Aorta (tissue), 5 donors: ENCODE results near the gene KRT78. TPM values are rescaled to one million over a fixed set of nuclear protein-coding genes. Genes with fewer than 3 reads are reported as not detected.

ENCODE experiments used
- ATAC-seq: fragments of 200-7000 bp; cut with Tn5 transposase; one replicate; pipeline ENCODE4 v1.9.1; 2022; ENCODE audit warnings: moderate library complexity; ENCODE audit not compliant: low FRiP score
- DNase-seq, 2 donors: peaks; one replicate each; pipeline ENCODE4 v3.0.0-alpha.2; 2020
- H3K27ac ChIP-seq, 2 donors: one replicate each; pipeline ENCODE4 v1.5.1; 2013; ENCODE audit warnings: low read length in 2 of 2, mild to moderate bottlenecking in 2 of 2, moderate library complexity in 2 of 2, control low read depth in 1 of 2, inconsistent platforms in 1 of 2, low read depth in 1 of 2
- H3K27me3 ChIP-seq, 2 donors: one replicate each; pipeline ENCODE4 v1.6.1; 2013; ENCODE audit warnings: control low read depth in 1 of 2, low read length in 1 of 2, mild to moderate bottlenecking in 1 of 2, moderate library complexity in 1 of 2; ENCODE audit not compliant: insufficient read depth in 2 of 2, control insufficient read depth in 1 of 2
- H3K36me3 ChIP-seq, 2 donors: one replicate each; pipeline ENCODE4 v1.6.1; 2013; ENCODE audit warnings: control low read depth in 1 of 2, low read length in 1 of 2, mild to moderate bottlenecking in 1 of 2; ENCODE audit not compliant: insufficient read depth in 2 of 2, control insufficient read depth in 1 of 2
- H3K4me1 ChIP-seq, 2 donors: one replicate each; pipeline ENCODE4 v1.6.1; 2013; ENCODE audit warnings: low read length in 2 of 2, control low read depth in 1 of 2, mild to moderate bottlenecking in 1 of 2, moderate library complexity in 1 of 2; ENCODE audit not compliant: insufficient read depth in 2 of 2, control insufficient read depth in 1 of 2
- H3K4me3 ChIP-seq, 2 donors: one replicate each; pipeline ENCODE4 v1.5.1; 2013; ENCODE audit warnings: low read length in 2 of 2, control low read depth in 1 of 2, mild to moderate bottlenecking in 1 of 2
- H3K9me3 ChIP-seq: one replicate; pipeline ENCODE4 v1.6.1; 2013; ENCODE audit warnings: mild to moderate bottlenecking, low read length; ENCODE audit not compliant: control insufficient read depth
- WGBS, 2 donors: extraction: QIAGEN DNeasy Blood & Tissue Kit; methylation state at CpG; one replicate each; pipeline ENCODE4 v1.1.7; 2013; 5-methylcytosine and 5-hydroxymethylcytosine counted together
- intact Hi-C, 2 donors: fragments of 100-400 bp; cut with DNase I; formaldehyde crosslinking; loops; one replicate each; pipeline versions ENCODE4 v1.14.2 to v1.15.0; 2022
- polyA plus RNA-seq, 2 donors: library from polyadenylated mRNA; stranded (reverse); fragments of 200-250 nt; gene quantifications; one replicate each; pipeline ENCODE4 v1.2.3, GENCODE V29; 2013
- total RNA-seq, 2 donors: library from RNA; stranded (reverse); fragmentation: NEBNext Ultra II Directional; extraction: Animal tissue kit (Norgen Biotek cat#: 25700); gene quantifications; one replicate each; pipeline ENCODE4 v1.2.1, GENCODE V29; 2021
- donor health status: healthy with polysubstance abuse.
- donor health status: Bipolar disorder and iron deficiency.
- donor health status: DM: no; HTN: no; CAD: no.
- donor health status: DM: no; HTN: no; CAD: no.
- donor health status: DM: yes; HTN: yes; CAD: no.

The KRT78 gene
- total and polyA plus RNA-seq, 4 donors, result 0.10 to 2.0 TPM; not detected in 2

GRCh38 chr12:52791271-52792184, 57.3 kb downstream of the KRT78 start:
- intact Hi-C loops, result no loop called here
- Histone ChIP-seq H3K4me3 (no peak overlapping the region), H3K4me1 (no peaks in the 10 kb centered on the region), H3K27me3 (no peaks in the 10 kb centered on the region), H3K9me3 (peaks cover 3% of the 10 kb centered on the region), H3K36me3 (no peaks in the 10 kb centered on the region), H3K27ac (no peak overlapping the region)
- 90 to 95% methylated on average over 12 of the region's 12 CpGs for WGBS, 2 donors
- ATAC-seq, result no peak
- DNase-seq, result no peak

- Histone ChIP-seq H3K27me3 (no peaks in the 10 kb centered on the region), H3K36me3 (no peaks in the 10 kb centered on the region), H3K4me1 (no peaks in the 10 kb centered on the region), H3K4me3 (no peak overlapping the region), H3K27ac (no peak overlapping the region), H3K9me3 (peaks cover 3% of the 10 kb centered on the region)
- intact Hi-C loops, result no loop called here
- no peak for DNase-seq
- 68 to 70% methylated on average over 19 of the region's 19 CpGs for WGBS, 2 donors
- no peak for ATAC-seq
These were observed 58.1 kb downstream of the KRT78 start for GRCh38 chr12:52790427-52791270.

GRCh38 chr12:52789637-52790426, 59.0 kb downstream of the KRT78 start:
- no peaks in the 10 kb centered on the region for H3K36me3 ChIP-seq
- intact Hi-C loops, result no loop called here
- peaks cover 0 to 2% of the 10 kb centered on the region in 2 donors for H3K27me3 ChIP-seq
- WGBS, 2 donors, result 22 to 23% methylated on average over 49 to 50 of the region's 50 CpGs
- H3K27ac ChIP-seq, result no peak overlapping the region
- no peaks in the 10 kb centered on the region for H3K4me1 ChIP-seq
- H3K9me3 ChIP-seq, result peaks cover 3% of the 10 kb centered on the region
- DNase-seq, result no peak
- no peak overlapping the region for H3K4me3 ChIP-seq
- ATAC-seq, result peak; percentile 31

DNA sequence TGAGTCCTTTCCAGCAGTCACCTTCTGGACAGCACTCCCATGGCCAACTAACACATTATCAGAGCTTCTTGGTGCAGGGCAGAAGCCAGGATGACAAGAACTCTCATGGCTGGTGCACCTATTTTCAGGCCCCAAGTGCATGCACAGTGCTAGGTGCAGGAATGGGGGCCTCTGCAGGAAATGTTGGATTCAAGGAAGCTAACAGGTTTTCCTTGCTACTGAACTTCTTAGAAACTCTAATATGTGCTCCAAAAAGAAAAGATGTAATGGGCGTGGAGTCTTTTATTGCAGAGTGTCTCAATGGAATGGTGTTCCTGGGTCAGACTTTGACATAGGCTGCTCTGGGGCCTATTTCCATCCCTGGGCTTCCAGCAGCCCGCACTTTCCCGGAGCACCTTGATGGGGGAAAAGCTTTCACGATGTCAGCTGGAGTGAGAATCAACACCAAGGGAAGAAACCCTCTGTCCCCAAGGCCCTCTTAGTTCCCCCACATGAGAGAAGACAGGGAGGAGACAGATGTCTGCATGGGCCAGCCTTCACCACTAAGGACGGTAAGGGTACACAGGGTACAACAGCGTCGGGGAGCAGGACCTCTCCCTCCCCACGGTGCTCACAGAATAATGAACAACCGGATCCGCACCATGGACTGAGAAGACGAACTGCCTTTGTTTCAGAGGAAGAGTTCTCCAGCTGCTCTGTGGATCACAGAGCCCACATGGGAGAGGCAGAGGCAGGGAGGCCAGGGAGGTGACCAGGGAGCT, 59.7 kb downstream of the KRT78 start:
- ATAC-seq, result no peak
- peaks cover 0 to 2% of the 10 kb centered on the region in 2 donors for H3K27me3 ChIP-seq
- H3K9me3 ChIP-seq, result peaks cover 3% of the 10 kb centered on the region
- no peak for DNase-seq
- H3K27ac ChIP-seq, result no peak overlapping the region
- H3K4me1 ChIP-seq, result no peaks in the 10 kb centered on the region
- WGBS, 2 donors, result 94 to 96% methylated on average over 11 of the region's 11 CpGs
- no peaks in the 10 kb centered on the region for H3K36me3 ChIP-seq
- H3K4me3 ChIP-seq, result no peak overlapping the region
- intact Hi-C loops, result no loop called here

DNA sequence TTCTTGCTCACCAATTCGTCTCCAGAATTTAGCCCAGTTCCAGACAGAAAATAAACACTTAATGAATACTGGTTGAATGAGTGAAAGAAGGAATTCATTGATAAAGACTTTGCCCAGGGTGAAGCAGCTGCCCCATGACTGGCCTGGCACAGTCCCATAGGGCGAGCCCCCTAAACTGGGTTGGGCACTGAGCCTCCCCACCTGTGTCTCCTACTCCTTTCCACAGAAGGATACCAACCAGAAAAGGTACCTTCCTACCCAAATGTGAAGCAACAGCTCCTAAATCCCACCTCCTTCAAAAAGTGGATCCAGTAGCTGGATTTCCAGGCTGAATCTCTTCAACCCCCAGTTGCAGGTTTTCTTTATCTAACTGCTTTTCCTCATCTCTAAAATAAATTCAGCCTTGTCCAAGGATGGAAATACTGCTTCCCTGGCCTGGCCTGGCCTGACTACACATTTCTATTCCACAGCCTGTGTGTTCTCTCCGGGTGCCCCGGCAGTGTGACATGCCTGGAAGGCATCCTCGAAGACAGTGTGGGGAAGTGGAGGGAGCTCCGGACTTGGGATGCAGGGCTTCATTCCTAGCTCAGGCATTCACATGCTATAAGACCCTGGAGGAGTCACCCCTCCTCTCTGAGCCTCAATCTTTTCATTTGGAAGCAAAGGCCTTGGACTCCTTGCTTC, 60.5 kb downstream of the KRT78 start:
- no peaks in the 10 kb centered on the region for H3K4me1 ChIP-seq
- peaks cover 0 to 2% of the 10 kb centered on the region in 2 donors for H3K27me3 ChIP-seq
- no peak overlapping the region for H3K27ac ChIP-seq
- H3K4me3 ChIP-seq, result no peak overlapping the region
- H3K36me3 ChIP-seq, result no peaks in the 10 kb centered on the region
- intact Hi-C loops, result no loop called here
- DNase-seq (no peak), ATAC-seq (no peak)
- H3K9me3 ChIP-seq, result peaks cover 3% of the 10 kb centered on the region
- WGBS, 2 donors, result 80 to 84% methylated on average over 6 of the region's 6 CpGs

Other genes with a start within 250 kb of the KRT78 start
- gene KRT72, start 247.5 kb downstream of the KRT78 start, total RNA-seq, result not detected
- gene KRT72, start 247.5 kb downstream of the KRT78 start, polyA plus RNA-seq, result 1 to 10 TPM in 1 of 2 donors, not detected in 1; 1.6 TPM
- gene KRT73, start 230.4 kb downstream of the KRT78 start, total RNA-seq, result not detected
- not detected for gene KRT73, start 230.4 kb downstream of the KRT78 start, polyA plus RNA-seq
- gene KRT2, start 196.8 kb downstream of the KRT78 start, total RNA-seq, result not detected
- under 1 TPM; 0.05 to 0.50 TPM for gene KRT2, start 196.8 kb downstream of the KRT78 start, polyA plus RNA-seq
- gene KRT1, start 168.6 kb downstream of the KRT78 start, total RNA-seq, result under 1 TPM in 1 of 2 donors, not detected in 1; 0.51 TPM
- not detected for gene KRT1, start 168.6 kb downstream of the KRT78 start, polyA plus RNA-seq
- not detected for gene KRT77, start 145.5 kb downstream of the KRT78 start, total RNA-seq
- gene KRT77, start 145.5 kb downstream of the KRT78 start, polyA plus RNA-seq, result not detected
- gene KRT76, start 71.6 kb downstream of the KRT78 start, total RNA-seq, result not detected
- gene KRT76, start 71.6 kb downstream of the KRT78 start, polyA plus RNA-seq, result not detected
- not detected for gene KRT3, start 52.9 kb downstream of the KRT78 start, total RNA-seq
- not detected for gene KRT3, start 52.9 kb downstream of the KRT78 start, polyA plus RNA-seq
- not detected for gene KRT4, start 34.9 kb downstream of the KRT78 start, total RNA-seq
- gene KRT4, start 34.9 kb downstream of the KRT78 start, polyA plus RNA-seq, result 1 to 10 TPM; 3.9 to 4.6 TPM
- gene KRT79, start 14.7 kb downstream of the KRT78 start, total RNA-seq, result not detected
- not detected for gene KRT79, start 14.7 kb downstream of the KRT78 start, polyA plus RNA-seq
- 100 to 1,000 TPM in 1 of 2 donors, 10 to 100 TPM in 1; 34.5 to 102 TPM for gene KRT8, start 56.1 kb upstream of the KRT78 start, total RNA-seq
- gene KRT8, start 56.1 kb upstream of the KRT78 start, polyA plus RNA-seq, result 100 to 1,000 TPM in 1 of 2 donors, 10 to 100 TPM in 1; 39.4 to 323 TPM
- 1 to 10 TPM; 3.9 to 9.0 TPM for gene KRT18, start 100.1 kb upstream of the KRT78 start, total RNA-seq
- 10 to 100 TPM; 15.8 to 54.1 TPM for gene KRT18, start 100.1 kb upstream of the KRT78 start, polyA plus RNA-seq
- gene EIF4B, start 157.5 kb upstream of the KRT78 start, total RNA-seq, result 100 to 1,000 TPM; 353 to 439 TPM
- gene EIF4B, start 157.5 kb upstream of the KRT78 start, polyA plus RNA-seq, result 100 to 1,000 TPM; 147 to 259 TPM
- gene TNS2, start 201.1 kb upstream of the KRT78 start, total RNA-seq, result 100 to 1,000 TPM; 198 to 275 TPM
- gene TNS2, start 201.1 kb upstream of the KRT78 start, polyA plus RNA-seq, result 100 to 1,000 TPM; 130 to 412 TPM
- 100 to 1,000 TPM in 1 of 2 donors, 10 to 100 TPM in 1; 71.6 to 101 TPM for gene SPRYD3, start 230.4 kb upstream of the KRT78 start, total RNA-seq
- 10 to 100 TPM; 53.8 to 60.9 TPM for gene SPRYD3, start 230.4 kb upstream of the KRT78 start, polyA plus RNA-seq
- gene IGFBP6, start 248.7 kb upstream of the KRT78 start, total RNA-seq, result 100 to 1,000 TPM; 820 to 979 TPM
- 100 to 1,000 TPM; 507 to 837 TPM for gene IGFBP6, start 248.7 kb upstream of the KRT78 start, polyA plus RNA-seq